ENCODE measurements around the gene SLC44A2.

Gene SLC44A2

DNA sequence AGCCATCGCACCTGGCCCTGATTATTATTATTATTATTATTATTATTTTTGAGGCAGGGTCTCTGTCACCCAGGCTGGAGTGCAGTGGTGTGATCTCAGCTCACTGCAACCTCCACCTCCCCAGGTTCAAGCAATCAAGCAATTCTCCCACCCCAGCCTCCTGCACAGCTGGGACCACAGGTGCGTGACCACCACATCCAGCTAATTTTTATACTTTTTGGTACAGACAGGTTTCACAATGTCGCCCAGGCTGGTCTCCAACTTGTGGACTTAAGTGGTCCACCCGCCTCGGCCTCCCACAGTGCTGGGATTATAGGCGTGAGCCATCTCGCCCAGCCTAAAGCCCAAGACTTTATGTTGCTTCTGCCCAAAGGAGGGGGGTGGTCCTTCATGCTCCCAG lies 32.2 kb upstream of the SLC44A2 start:
- Histone ChIP-seq H3K27ac (no peak overlapping the region), H3K4me3 (no peak overlapping the region), H3K36me3 (ENCODE audit: insufficient read depth, low read length) (no peaks in the 10 kb centered on the region), H3K9me3 (ENCODE audit: low read depth, low read length) (no peaks in the 10 kb centered on the region), H3K9ac (ENCODE audit: insufficient read length) (no peak overlapping the region)
- no peak for DNase-seq (ENCODE audit: low read depth, low spot score)
- TF ChIP-seq FOXP2 (optimal IDR thresholded peaks at IDR 0.05; ENCODE audit: control extremely low read depth, extremely low read length, insufficient read depth) (no peak), POLR2AphosphoS5 (IDR thresholded peaks at IDR 0.05; ENCODE audit: borderline replicate concordance, low read depth, low read length) (no peak), EZH2 (IDR thresholded peaks at IDR 0.05) (no peak)

GRCh38 chr19:10593820-10594637 lies 31.3 kb upstream of the SLC44A2 start:
- Histone ChIP-seq H3K36me3 (ENCODE audit: insufficient read depth, low read length) (no peaks in the 10 kb centered on the region), H3K27ac (no peak overlapping the region), H3K4me3 (no peak overlapping the region), H3K9me3 (ENCODE audit: low read depth, low read length) (no peaks in the 10 kb centered on the region), H3K9ac (ENCODE audit: insufficient read length) (peak overlapping the region; percentile 12)
- no peak for DNase-seq (ENCODE audit: low read depth, low spot score)
- TF ChIP-seq EZH2 (IDR thresholded peaks at IDR 0.05) (no peak), FOXP2 (optimal IDR thresholded peaks at IDR 0.05; ENCODE audit: control extremely low read depth, extremely low read length, insufficient read depth) (no peak), POLR2AphosphoS5 (IDR thresholded peaks at IDR 0.05; ENCODE audit: borderline replicate concordance, low read depth, low read length) (no peak)

- no peak overlapping the region for H3K9ac ChIP-seq (ENCODE audit: insufficient read length)
Measured at GRCh38 chr19:10600149-10600548, 25.2 kb upstream of the SLC44A2 start.

GRCh38 chr19:10601999-10602329 lies 23.4 kb upstream of the SLC44A2 start:
- Histone ChIP-seq H3K36me3 (ENCODE audit: insufficient read depth, low read length) (no peaks in the 10 kb centered on the region), H3K9ac (ENCODE audit: insufficient read length) (no peak overlapping the region), H3K9me3 (ENCODE audit: low read depth, low read length) (no peaks in the 10 kb centered on the region), H3K4me3 (peak overlapping the region; percentile 49; the same call in 1 of the 2 replicates), H3K27ac (no peak overlapping the region; the same call in 1 of the 2 replicates)
- DNase-seq (ENCODE audit: low read depth, low spot score) = no peak
- no peak for TF ChIP-seq FOXP2 (optimal IDR thresholded peaks at IDR 0.05; ENCODE audit: control extremely low read depth, extremely low read length, insufficient read depth)
- no peak for TF ChIP-seq EZH2 (IDR thresholded peaks at IDR 0.05)
- no peak for TF ChIP-seq POLR2AphosphoS5 (IDR thresholded peaks at IDR 0.05; ENCODE audit: borderline replicate concordance, low read depth, low read length)

More at GRCh38 chr19:10600149-10600548, 25.2 kb upstream of the SLC44A2 start:
- H3K27ac ChIP-seq = no peak overlapping the region
- no peak for DNase-seq (ENCODE audit: low read depth, low spot score)
- no peak overlapping the region for H3K4me3 ChIP-seq
- no peaks in the 10 kb centered on the region for H3K9me3 ChIP-seq (ENCODE audit: low read depth, low read length)
- TF ChIP-seq FOXP2 (optimal IDR thresholded peaks at IDR 0.05; ENCODE audit: control extremely low read depth, extremely low read length, insufficient read depth) (no peak), EZH2 (IDR thresholded peaks at IDR 0.05) (no peak), POLR2AphosphoS5 (IDR thresholded peaks at IDR 0.05; ENCODE audit: borderline replicate concordance, low read depth, low read length) (no peak)
- no peaks in the 10 kb centered on the region for H3K36me3 ChIP-seq (ENCODE audit: insufficient read depth, low read length)

DNA sequence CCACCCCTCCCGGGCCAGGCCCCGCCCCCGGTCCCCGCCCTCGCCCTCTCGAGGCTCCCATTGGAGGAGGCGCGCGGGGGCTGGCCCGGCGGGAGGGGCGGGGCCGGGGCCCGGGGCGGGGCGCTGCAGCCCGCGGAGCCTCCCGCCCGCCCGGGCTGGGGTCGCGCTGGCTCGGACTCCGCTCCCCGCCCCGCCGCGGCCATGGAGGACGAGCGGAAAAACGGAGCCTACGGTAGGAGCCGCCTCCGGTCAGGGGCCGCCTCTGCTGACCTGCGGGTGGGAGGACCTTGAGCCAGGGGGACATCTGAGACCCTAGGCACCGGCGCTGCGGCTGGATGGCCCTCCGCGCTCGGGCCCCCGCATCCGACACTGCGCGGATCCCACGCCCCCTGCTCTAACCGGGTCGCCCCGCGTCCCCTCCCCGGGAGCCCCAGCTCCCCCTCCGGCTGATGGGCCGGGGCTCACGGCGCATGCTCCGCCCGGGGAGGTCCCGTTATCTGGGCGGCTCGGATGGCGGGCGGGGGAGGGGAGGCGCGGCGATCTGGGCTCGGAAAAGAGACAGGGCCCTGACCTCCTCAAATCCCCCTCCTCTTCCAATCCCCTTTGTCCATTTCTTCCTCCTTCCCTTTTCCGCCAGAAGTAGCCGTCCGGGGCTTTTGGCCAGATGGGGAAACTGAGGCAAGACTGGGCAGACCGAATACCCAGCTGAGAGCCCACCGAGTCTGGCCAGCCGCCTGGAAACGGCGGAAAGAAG lies 22.8 kb upstream of the SLC44A2 start:
- Histone ChIP-seq H3K4me3 (peak overlapping the region; percentile 99), H3K36me3 (ENCODE audit: insufficient read depth, low read length) (no peaks in the 10 kb centered on the region), H3K9me3 (ENCODE audit: low read depth, low read length) (no peaks in the 10 kb centered on the region), H3K9ac (ENCODE audit: insufficient read length) (peak overlapping the region; percentile 87), H3K27ac (peak overlapping the region; percentile 90)
- no peak for DNase-seq (ENCODE audit: low read depth, low spot score)
- TF ChIP-seq FOXP2 (optimal IDR thresholded peaks at IDR 0.05; ENCODE audit: control extremely low read depth, extremely low read length, insufficient read depth) (no peak), POLR2AphosphoS5 (IDR thresholded peaks at IDR 0.05; ENCODE audit: borderline replicate concordance, low read depth, low read length) (peak; percentile 58; the same call in 1 of the 2 replicates), EZH2 (IDR thresholded peaks at IDR 0.05) (no peak)

- Histone ChIP-seq H3K27ac (peak overlapping the region; percentile 90), H3K9me3 (ENCODE audit: low read depth, low read length) (no peaks in the 10 kb centered on the region), H3K36me3 (ENCODE audit: insufficient read depth, low read length) (no peaks in the 10 kb centered on the region), H3K9ac (ENCODE audit: insufficient read length) (peak overlapping the region; percentile 87), H3K4me3 (peak overlapping the region; percentile 99)
- peak; percentile 80 for DNase-seq (ENCODE audit: low read depth, low spot score)
- TF ChIP-seq POLR2AphosphoS5 (IDR thresholded peaks at IDR 0.05; ENCODE audit: borderline replicate concordance, low read depth, low read length) = peak; percentile 55
- no peak for TF ChIP-seq EZH2 (IDR thresholded peaks at IDR 0.05)
Measured at GRCh38 chr19:10603084-10603872, 22.1 kb upstream of the SLC44A2 start.

GRCh38 chr19:10603873-10604459 lies 21.4 kb upstream of the SLC44A2 start:
- H3K4me3 ChIP-seq = peak overlapping the region; percentile 99
- peak overlapping the region; percentile 90 for H3K27ac ChIP-seq
- no peaks in the 10 kb centered on the region for H3K9me3 ChIP-seq (ENCODE audit: low read depth, low read length)
- H3K9ac ChIP-seq (ENCODE audit: insufficient read length) = peak overlapping the region; percentile 56
- peak; percentile 65 for DNase-seq (ENCODE audit: low read depth, low spot score)
- TF ChIP-seq EZH2 (IDR thresholded peaks at IDR 0.05) (no peak), POLR2AphosphoS5 (IDR thresholded peaks at IDR 0.05; ENCODE audit: borderline replicate concordance, low read depth, low read length) (no peak), FOXP2 (optimal IDR thresholded peaks at IDR 0.05; ENCODE audit: control extremely low read depth, extremely low read length, insufficient read depth) (no peak)
- H3K36me3 ChIP-seq (ENCODE audit: insufficient read depth, low read length) = no peaks in the 10 kb centered on the region

Measured in SK-N-MC (cell line).